HL-60/S4 treated with retinoic acid at 250 ng/mL for 4 days and 3 days (cell line): ENCODE measurements around the gene ADGRE1.

ENCODE experiments used
- in situ Hi-C: fragments of 300-500 bp; cut with MboI; formaldehyde crosslinking; loops from 2 replicates; pipeline ENCODE4 v1.7.0; 2022; ENCODE audit warnings: low sequenced_read_pairs

The ADGRE1 gene

GRCh38 chr19:6947745-6948144, 60.4 kb downstream of the ADGRE1 start:
- in situ Hi-C loops, result no loop called here

- in situ Hi-C loops, result no loop called here
These were observed 61.5 kb downstream of the ADGRE1 start for GRCh38 chr19:6948884-6949283.

GRCh38 chr19:6952956-6953355, 65.6 kb downstream of the ADGRE1 start:
- in situ Hi-C loops, result no loop called here

GRCh38 chr19:6955082-6955481, 67.7 kb downstream of the ADGRE1 start:
- in situ Hi-C loops, result no loop called here

GRCh38 chr19:6956573-6956972, 69.2 kb downstream of the ADGRE1 start:
- in situ Hi-C loops, result no loop called here

- in situ Hi-C loops, result no loop called here
These were observed 71.4 kb downstream of the ADGRE1 start for GRCh38 chr19:6958791-6959190.

- in situ Hi-C loops, result no loop called here
These were observed 76.0 kb downstream of the ADGRE1 start for GRCh38 chr19:6963244-6963852.

- in situ Hi-C loops, result no loop called here
These were observed 76.6 kb downstream of the ADGRE1 start for GRCh38 chr19:6963937-6964336.

GRCh38 chr19:6967967-6968366, 80.6 kb downstream of the ADGRE1 start:
- in situ Hi-C loops, result no loop called here

GRCh38 chr19:6969490-6969889, 82.1 kb downstream of the ADGRE1 start:
- in situ Hi-C loops, result no loop called here

- in situ Hi-C loops, result no loop called here
These were observed 82.6 kb downstream of the ADGRE1 start for GRCh38 chr19:6970021-6970420.

GRCh38 chr19:6970443-6970842, 83.1 kb downstream of the ADGRE1 start:
- in situ Hi-C loops, result no loop called here

- in situ Hi-C loops, result no loop called here
These were observed 84.0 kb downstream of the ADGRE1 start for GRCh38 chr19:6971366-6971765.

GRCh38 chr19:6976197-6976596, 88.8 kb downstream of the ADGRE1 start:
- in situ Hi-C loops, result no loop called here

GRCh38 chr19:6979399-6979798, 92.0 kb downstream of the ADGRE1 start:
- in situ Hi-C loops, result no loop called here

- in situ Hi-C loops, result no loop called here
These were observed 96.1 kb downstream of the ADGRE1 start for GRCh38 chr19:6983448-6983847.

GRCh38 chr19:6987850-6988249, 100.5 kb downstream of the ADGRE1 start:
- in situ Hi-C loops, result no loop called here

- in situ Hi-C loops, result no loop called here
These were observed 100.9 kb downstream of the ADGRE1 start for GRCh38 chr19:6988257-6988656.
